Breast epithelium (tissue), 4 donors: ENCODE results near the gene FXYD1. TPM values are rescaled to one million over a fixed set of nuclear protein-coding genes. Genes with fewer than 3 reads are reported as not detected.

Experiments used
- DNase-seq, 2 donors: peaks; one replicate each; pipeline ENCODE4 v3.0.0-alpha.2; 2019; ENCODE audit warnings: low spot score in 2 of 2
- H3K27ac ChIP-seq, 2 donors: fragments of 200-600 bp; sonication (generic) in 1 of 2; one replicate each; pipeline ENCODE4 v1.5.1; 2016 to 2019; ENCODE audit warnings: mild to moderate bottlenecking in 1 of 2
- H3K27me3 ChIP-seq, 2 donors: fragments of 200-600 bp; sonication (generic) in 1 of 2; one replicate each; pipeline versions ENCODE4 v1.5.1 to v1.6.0; 2017 to 2019; ENCODE audit warnings: control low read depth in 1 of 2, mild to moderate bottlenecking in 1 of 2
- H3K36me3 ChIP-seq: fragments of 200-600 bp; one replicate; pipeline ENCODE4 v1.5.1; 2019
- H3K4me1 ChIP-seq, 2 donors: fragments of 200-600 bp; sonication (generic); one replicate each; pipeline ENCODE4 v1.5.1; 2016 to 2019; ENCODE audit warnings: control low read depth in 1 of 2
- H3K4me3 ChIP-seq, 3 donors: fragments of 200-600 bp; sonication (generic); 1 replicate in 2 of 3; 2 replicates in 1 of 3; pipeline ENCODE4 v1.5.1; 2016 to 2019; ENCODE audit warnings: mild to moderate bottlenecking in 3 of 3, moderate library complexity in 2 of 3
- H3K9me3 ChIP-seq, 2 donors: fragments of 200-600 bp; sonication (generic) in 1 of 2; one replicate each; pipeline ENCODE4 v1.5.1; 2016 to 2019; ENCODE audit warnings: control low read depth in 1 of 2
- CTCF ChIP-seq, 3 donors: fragments of 450-650 bp; IDR thresholded peaks; one replicate each; pipeline ENCODE4 v1.5.1; 2016 to 2017; ENCODE audit warnings: antibody characterized with exemption in 3 of 3, mild to moderate bottlenecking in 3 of 3, moderate library complexity in 3 of 3
- POLR2A ChIP-seq: fragments of 450-650 bp; IDR thresholded peaks from one replicate; pipeline ENCODE4 v1.6.1; 2016; ENCODE audit warnings: antibody characterized with exemption, mild to moderate bottlenecking, moderate library complexity
- POLR2AphosphoS5 ChIP-seq, 3 donors: sonication (generic); formaldehyde crosslinking; IDR thresholded peaks; one replicate each; pipeline ENCODE4 v1.6.1; 2017; ENCODE audit warnings: antibody characterized with exemption in 3 of 3
- intact Hi-C: fragments of 100-400 bp; cut with DNase I; formaldehyde crosslinking; loops from one replicate; pipeline ENCODE4 v1.15.1; 2023; ENCODE audit warnings: low total_unique reads
- total RNA-seq, 3 donors: library from RNA; depleted of rRNA; stranded (reverse); fragments of >200 nt; gene quantifications; one replicate each; pipeline ENCODE4 v1.1.0, GENCODE V29; 2016

FXYD1 gene
- total RNA-seq, 3 donors from 2014 or later, result 15.5 to 75.5 (median 34.7) TPM

DNA sequence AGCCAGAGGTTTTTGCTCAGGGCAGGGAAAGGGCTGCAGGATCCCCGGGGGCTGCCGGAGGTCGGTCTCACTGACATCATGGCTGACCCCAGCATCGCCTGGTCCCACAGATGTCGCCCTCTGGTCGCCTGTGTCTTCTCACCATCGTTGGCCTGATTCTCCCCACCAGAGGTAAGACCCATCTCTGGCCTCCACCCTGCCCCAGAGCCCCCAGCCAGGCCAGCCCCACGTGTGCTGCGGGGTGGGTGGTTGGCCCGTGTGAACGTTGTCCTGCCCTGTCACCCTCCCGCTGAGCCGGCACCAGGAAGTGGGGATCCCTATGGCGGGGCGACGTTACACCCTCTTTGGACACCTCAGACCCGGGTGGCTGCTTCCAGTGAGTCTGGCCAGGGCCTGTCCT lies 16.8 kb downstream of the FXYD1 start:
- Histone ChIP-seq H3K9me3 (no peaks in the 10 kb centered on the region), H3K27ac (peak overlapping the region; percentile 77 to 85), H3K4me1 (no peaks in the 10 kb centered on the region), H3K36me3 (no peaks in the 10 kb centered on the region), H3K4me3 (peak overlapping the region; percentile 69 to 82 (median 75)), H3K27me3 (no peaks in the 10 kb centered on the region)
- intact Hi-C loops, result loop anchor here (10.0 kb wide), 1 partner anchor 109 kb away; the partner anchor contains the start of gene USF2
- no peak for DNase-seq
- TF ChIP-seq POLR2AphosphoS5 (IDR thresholded peaks at IDR 0.05) (no peak), POLR2A (no peak), CTCF (IDR thresholded peaks at IDR 0.05) (no peak)

DNA sequence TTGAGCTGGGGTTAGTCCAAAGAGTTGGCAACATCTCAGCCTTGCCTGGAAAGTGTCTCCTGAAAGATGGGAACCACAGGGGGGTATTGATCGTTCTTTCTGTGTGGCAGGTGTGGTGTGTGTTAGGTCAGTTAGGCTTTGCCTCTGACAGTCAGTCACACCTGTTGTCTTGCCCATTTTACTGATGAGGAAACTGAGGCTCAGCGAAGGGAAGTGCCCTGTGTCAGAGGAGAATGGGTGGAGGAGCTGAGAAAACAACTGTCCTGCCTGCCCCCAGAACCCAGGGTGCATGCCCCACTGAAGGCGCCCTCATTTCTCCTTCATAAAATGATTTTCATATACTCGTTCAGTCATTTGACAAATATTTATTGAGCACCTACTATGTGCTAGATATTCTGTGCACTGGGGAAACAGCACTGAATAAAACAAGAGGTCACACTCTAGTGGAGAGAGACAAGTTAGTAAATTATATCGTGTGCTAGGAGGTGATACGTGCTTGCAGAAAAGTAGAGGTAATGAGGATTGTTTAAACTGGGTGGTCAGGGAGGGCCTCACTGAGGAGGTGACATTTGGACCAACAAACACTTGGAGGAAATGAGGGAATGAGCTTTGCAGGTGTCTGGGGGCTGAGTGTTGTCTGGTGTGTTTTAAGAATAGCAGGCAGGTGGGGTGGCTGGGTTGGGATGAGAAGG lies 17.5 kb downstream of the FXYD1 start:
- Histone ChIP-seq H3K27me3 (no peaks in the 10 kb centered on the region), H3K4me1 (no peaks in the 10 kb centered on the region), H3K27ac (peak overlapping the region in 1 of 2 donors; percentile 85), H3K9me3 (no peaks in the 10 kb centered on the region), H3K36me3 (no peaks in the 10 kb centered on the region), H3K4me3 (peak overlapping the region; percentile 69 to 82 (median 75))
- TF ChIP-seq POLR2AphosphoS5 (IDR thresholded peaks at IDR 0.05), result no peak
- TF ChIP-seq CTCF (IDR thresholded peaks at IDR 0.05), result no peak
- no peak for TF ChIP-seq POLR2A
- DNase-seq, result no peak
- intact Hi-C loops, result loop anchor here (10.0 kb wide), 1 partner anchor 109 kb away; the partner anchor contains the start of gene USF2

DNA sequence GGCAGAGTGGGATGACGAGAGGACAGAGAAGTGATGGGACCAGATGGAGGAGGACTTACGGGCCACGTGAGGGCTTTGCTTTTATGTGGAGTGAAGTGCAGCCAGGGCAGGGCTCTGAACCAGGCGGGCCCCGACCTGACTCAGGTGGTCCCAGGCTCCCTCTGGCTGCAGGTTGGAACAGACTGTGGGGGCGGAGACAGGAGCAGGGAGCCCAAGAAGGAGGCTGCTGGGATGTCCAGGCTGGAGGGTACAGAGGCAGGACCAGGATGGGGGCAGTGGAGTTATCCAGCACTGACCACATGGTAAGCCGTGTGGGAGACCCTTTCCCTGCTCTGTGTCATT lies 18.0 kb downstream of the FXYD1 start:
- intact Hi-C loops, result loop anchor here (10.0 kb wide), 1 partner anchor 108 kb away; the partner anchor contains the start of gene USF2
- Histone ChIP-seq H3K36me3 (no peaks in the 10 kb centered on the region), H3K27ac (no peak overlapping the region), H3K9me3 (no peaks in the 10 kb centered on the region), H3K4me3 (no peak overlapping the region), H3K27me3 (no peaks in the 10 kb centered on the region), H3K4me1 (no peaks in the 10 kb centered on the region)
- no peak for DNase-seq
- no peak for TF ChIP-seq CTCF (IDR thresholded peaks at IDR 0.05)
- no peak for TF ChIP-seq POLR2AphosphoS5 (IDR thresholded peaks at IDR 0.05)
- TF ChIP-seq POLR2A, result no peak

- no peak for DNase-seq
- intact Hi-C loops, result loop anchor here (10.0 kb wide), 1 partner anchor 107 kb away; the partner anchor contains the start of gene USF2
- no peaks in the 10 kb centered on the region for H3K27me3 ChIP-seq
- TF ChIP-seq POLR2A, result no peak
- peaks cover 0 to 3% of the 10 kb centered on the region in 2 donors for H3K9me3 ChIP-seq
- no peaks in the 10 kb centered on the region for H3K4me1 ChIP-seq
- H3K36me3 ChIP-seq, result no peaks in the 10 kb centered on the region
- no peak overlapping the region for H3K27ac ChIP-seq
- no peak overlapping the region for H3K4me3 ChIP-seq
Observed at GRCh38 chr19:35157431-35157830, 18.8 kb downstream of the FXYD1 start.

DNA sequence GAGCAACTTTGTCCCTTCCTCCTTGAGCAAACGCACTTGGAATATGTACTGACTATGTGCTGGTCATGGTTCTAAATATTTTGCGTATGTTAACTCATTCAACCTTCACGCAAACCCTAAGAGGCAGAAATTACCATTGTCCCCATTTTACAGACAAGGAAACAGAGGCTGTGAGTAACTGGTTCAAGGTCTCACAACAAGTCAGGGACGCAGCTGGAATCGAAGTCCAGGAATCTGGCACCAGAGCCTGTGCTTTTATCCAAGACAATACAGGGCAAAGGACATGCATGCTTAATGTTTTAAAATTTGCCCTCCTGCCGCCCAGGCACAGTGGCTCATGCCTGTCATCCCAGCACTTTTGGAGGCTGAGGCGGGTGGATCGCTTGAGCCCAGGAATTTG lies 21.0 kb downstream of the FXYD1 start:
- H3K9me3 ChIP-seq, result peaks cover 8 to 13% of the 10 kb centered on the region in 2 donors
- no peaks in the 10 kb centered on the region for H3K4me1 ChIP-seq
- H3K27ac ChIP-seq, result no peak overlapping the region
- no peak for DNase-seq
- intact Hi-C loops, result loop anchor here (10.0 kb wide), 1 partner anchor 105 kb away; the partner anchor contains the start of gene USF2
- no peaks in the 10 kb centered on the region for H3K36me3 ChIP-seq
- no peaks in the 10 kb centered on the region for H3K27me3 ChIP-seq
- no peak for TF ChIP-seq CTCF (IDR thresholded peaks at IDR 0.05)
- no peak for TF ChIP-seq POLR2A
- no peak for TF ChIP-seq POLR2AphosphoS5 (IDR thresholded peaks at IDR 0.05)
- no peak overlapping the region for H3K4me3 ChIP-seq
